Measurements from ENCODE around the gene SYT5.
A peak's percentile ranks its signal among the peaks of the same experiment; 100 is the strongest.
"Not testable (repeated sequence)": the region's sequence is repeated elsewhere in the genome, so short reads cannot be mapped to it uniquely, and the experiment has no call there.

SYT5 gene

GRCh38 chr19:55206664-55207500 is 26.8 kb upstream of the SYT5 start:
- DNase-seq: peak; percentile 45

- not testable (repeated sequence) for DNase-seq
Measured at GRCh38 chr19:55202199-55202598, 22.1 kb upstream of the SYT5 start.

GRCh38 chr19:55199620-55200204 is 19.6 kb upstream of the SYT5 start:
- DNase-seq: no peak

GRCh38 chr19:55198651-55199050 is 18.6 kb upstream of the SYT5 start:
- DNase-seq: no peak

- no peak for DNase-seq
Measured at GRCh38 chr19:55197528-55197927, 17.4 kb upstream of the SYT5 start.

GRCh38 chr19:55196803-55197202 is 16.7 kb upstream of the SYT5 start:
- DNase-seq: no peak

GRCh38 chr19:55193481-55193880 is 13.4 kb upstream of the SYT5 start:
- DNase-seq: no peak

- DNase-seq: no peak
Measured at GRCh38 chr19:55189403-55189835, 9.3 kb upstream of the SYT5 start.

GRCh38 chr19:55188625-55189024 is 8.5 kb upstream of the SYT5 start:
- no peak for DNase-seq

- no peak for DNase-seq
Measured at GRCh38 chr19:55186080-55186479, 6.0 kb upstream of the SYT5 start.

GRCh38 chr19:55181740-55182139 is 1.7 kb upstream of the SYT5 start:
- no peak for DNase-seq

GRCh38 chr19:55178781-55179599 is 1.1 kb downstream of the SYT5 start:
- peak; percentile 93 for DNase-seq

GRCh38 chr19:55176076-55176475 is 4.0 kb downstream of the SYT5 start:
- DNase-seq: no peak

- no peak for DNase-seq
Measured at GRCh38 chr19:55175117-55175867, 4.8 kb downstream of the SYT5 start.

- DNase-seq: no peak
Measured at GRCh38 chr19:55174425-55175116, 5.5 kb downstream of the SYT5 start.

GRCh38 chr19:55173714-55174409 is 6.2 kb downstream of the SYT5 start:
- no peak for DNase-seq

- DNase-seq: no peak
Measured at GRCh38 chr19:55173186-55173713, 6.8 kb downstream of the SYT5 start.

- DNase-seq: no peak
Measured at GRCh38 chr19:55172741-55173140, 7.3 kb downstream of the SYT5 start.

- not testable (repeated sequence) for DNase-seq
Measured at GRCh38 chr19:55172318-55172717, 7.8 kb downstream of the SYT5 start.

- no peak for DNase-seq
Measured at GRCh38 chr19:55171440-55171839, 8.6 kb downstream of the SYT5 start.

GRCh38 chr19:55169136-55169535 is 11.0 kb downstream of the SYT5 start:
- DNase-seq: no peak

All from activated CD8-positive, alpha-beta memory T cell treated with anti-CD3 and anti-CD28 coated beads, Interleukin-2, amount 50 U/mL, for 4 hours (primary cell).